Endothelial cell of umbilical vein (primary cell): ENCODE data around the gene SLC45A1. TPM values are rescaled to one million over a fixed set of nuclear protein-coding genes. Genes with fewer than 3 reads are reported as not detected.

Experiments used
- BruUV-seq: library from RNA; stranded (reverse); fragments of 400-500 nt; replicated peaks from 2 replicates; lab custom pipeline; 2021; lab: Mats Ljungman, UMichigan
- CTCF ChIA-PET: fragments of 300-600, 350-600 bp; sonication (Branson Sonifier 250); formaldehyde crosslinking; loops from one replicate; lab custom pipeline; 2021; ENCODE audit warnings: antibody characterized with exemption, inconsistent platforms; lab: Charles Lee
- POLR2A ChIA-PET: fragments of 300-600, 350-600 bp; sonication (Branson Sonifier 250); formaldehyde crosslinking; loops from one replicate; lab custom pipeline; 2021; ENCODE audit warnings: antibody characterized with exemption, inconsistent platforms; lab: Charles Lee
- DNase-seq: peaks from one replicate; pipeline ENCODE4 v3.0.0-alpha.2; 2011; ENCODE audit warnings: low read depth, low spot score
- FAIRE-seq: peaks from 2 replicates; lab custom pipeline; 2011; peaks lifted over from hg19 to GRCh38; lab: Jason Lieb, UNC
- H2AFZ ChIP-seq: 2 replicates; pipeline ENCODE4 v1.6.0; 2012; ENCODE audit warnings: low read depth, low read length, control low read depth, inconsistent platforms
- H3K27ac ChIP-seq: 2 replicates; pipeline ENCODE4 v1.5.1; 2011; ENCODE audit warnings: low read depth, mild to moderate bottlenecking, control low read depth, low read length, moderate library complexity; ENCODE audit not compliant: insufficient read depth
- H3K27me3 ChIP-seq, 2 experiments: 2 replicates each; pipeline versions ENCODE4 v1.6.0 to v1.6.1; 2011; ENCODE audit warnings: low read length in 2 of 2, mixed read lengths in 1 of 2; ENCODE audit not compliant: control insufficient read depth in 2 of 2, insufficient read depth in 2 of 2
- H3K36me3 ChIP-seq, 2 experiments: 2 replicates in 1 of 2; 3 replicates in 1 of 2; pipeline ENCODE4 v1.5.1; 2011; ENCODE audit warnings: low read length in 2 of 2, mild to moderate bottlenecking in 1 of 2, moderate library complexity in 1 of 2; ENCODE audit not compliant: control insufficient read depth in 2 of 2, insufficient read depth in 2 of 2; ENCODE audit errors: extremely low read depth in 1 of 2
- H3K4me1 ChIP-seq: 3 replicates; pipeline ENCODE4 v1.5.1; 2011; ENCODE audit warnings: mild to moderate bottlenecking, low read length; ENCODE audit not compliant: control insufficient read depth, insufficient read depth; ENCODE audit errors: extremely low read depth
- H3K4me2 ChIP-seq: 2 replicates; pipeline ENCODE4 v1.6.1; 2011; ENCODE audit warnings: low read length, control low read depth, mixed read lengths; ENCODE audit not compliant: insufficient read depth
- H3K4me3 ChIP-seq, 3 experiments: fragments of 200-600 bp in 1 of 3; sonication (generic), shearing (Covaris generic) in 1 of 3; replicated peaks in 1 of 3; 2 replicates each; pipeline ENCODE4 v1.5.1; 2011 to 2016; ENCODE audit warnings: control low read depth in 3 of 3, low read length in 3 of 3, mild to moderate bottlenecking in 2 of 3, inconsistent platforms in 1 of 3, low read depth in 1 of 3, moderate library complexity in 1 of 3; ENCODE audit not compliant: insufficient read depth in 1 of 3
- H3K79me2 ChIP-seq: 2 replicates; pipeline ENCODE4 v1.6.0; 2012; ENCODE audit warnings: low read length, inconsistent platforms; ENCODE audit not compliant: control insufficient read depth, insufficient read depth
- H3K9ac ChIP-seq: replicated peaks from 2 replicates; pipeline ENCODE3; 2011; ENCODE audit warnings: low read length, control low read depth; ENCODE audit not compliant: insufficient read depth; ENCODE audit errors: extremely low read depth
- H3K9me1 ChIP-seq: replicated peaks from 3 replicates; pipeline ENCODE4 v1.6.0; 2011; ENCODE audit warnings: mild to moderate bottlenecking, low read length; ENCODE audit not compliant: control insufficient read depth, insufficient read depth; ENCODE audit errors: extremely low read depth
- H3K9me3 ChIP-seq: replicated peaks from 2 replicates; pipeline ENCODE4 v1.5.1; 2012; ENCODE audit warnings: low read length, inconsistent platforms; ENCODE audit not compliant: control insufficient read depth, insufficient read depth
- H4K20me1 ChIP-seq: replicated peaks from 2 replicates; pipeline ENCODE3; 2011; ENCODE audit warnings: mild to moderate bottlenecking, low read length; ENCODE audit not compliant: control insufficient read depth, insufficient read depth; ENCODE audit errors: extremely low read depth
- CTCF ChIP-seq, 2 donors: IDR thresholded peaks; 1 replicate in 1 of 2; 2 replicates in 1 of 2; pipeline ENCODE4 v1.5.1; 2011; ENCODE audit warnings: low read length in 2 of 2, mild to moderate bottlenecking in 2 of 2, moderate library complexity in 2 of 2, control low read depth in 1 of 2, inconsistent platforms in 1 of 2, low read depth in 1 of 2; ENCODE audit not compliant: insufficient read depth in 1 of 2; ENCODE audit errors: extremely low read depth in 1 of 2
- EZH2 ChIP-seq: IDR thresholded peaks from 2 replicates; pipeline ENCODE4 v1.6.1; 2012; ENCODE audit warnings: borderline replicate concordance, low read depth, mild to moderate bottlenecking, moderate library complexity, low read length, inconsistent platforms; ENCODE audit not compliant: severe bottlenecking
- FOS ChIP-seq: IDR thresholded peaks from 2 replicates; pipeline ENCODE4 v1.6.1; 2011; ENCODE audit warnings: mild to moderate bottlenecking, low read length, moderate library complexity, borderline replicate concordance; ENCODE audit not compliant: insufficient read depth
- GATA2 ChIP-seq: IDR thresholded peaks from 2 replicates; pipeline ENCODE4 v1.7.0; 2011; ENCODE audit warnings: low read depth, mild to moderate bottlenecking, moderate library complexity, mixed read lengths, low read length; ENCODE audit not compliant: insufficient read length, insufficient read depth
- JUN ChIP-seq: IDR thresholded peaks from 2 replicates; pipeline ENCODE4 v1.6.1; 2011; ENCODE audit warnings: borderline replicate concordance, low read depth; ENCODE audit not compliant: insufficient read length, insufficient read depth
- MAX ChIP-seq: IDR thresholded peaks from 2 replicates; pipeline ENCODE4 v1.6.1; 2011; ENCODE audit not compliant: insufficient read depth, insufficient read length
- MYC ChIP-seq: IDR thresholded peaks from one replicate; pipeline ENCODE4 v1.6.1; 2011; ENCODE audit warnings: mild to moderate bottlenecking, low read depth, low read length
- POLR2A ChIP-seq: IDR thresholded peaks from 2 replicates; pipeline ENCODE4 v1.6.1; 2012; ENCODE audit warnings: low read depth, mild to moderate bottlenecking, control low read depth, low read length
- POLR2AphosphoS5 ChIP-seq: IDR thresholded peaks from 2 replicates; pipeline ENCODE4 v1.6.1; 2012; ENCODE audit warnings: low read depth, mild to moderate bottlenecking, control low read depth, low read length, moderate library complexity; ENCODE audit not compliant: insufficient read depth
- dilution Hi-C: fragments of 300-500 bp; cut with MboI; formaldehyde crosslinking; loops from one replicate; pipeline ENCODE4 v1.15.0; 2019; ENCODE audit warnings: low sequenced_read_pairs; ENCODE audit not compliant: extremely low pct_ligation_motif_present
- intact Hi-C: fragments of 100-400 bp; cut with micrococcal nuclease; formaldehyde crosslinking; loops from one replicate; pipeline ENCODE4 v1.10.0; 2022
- polyA plus RNA-seq, 4 experiments: library from polyadenylated mRNA; depleted of rRNA in 3 of 4; stranded (reverse) in 3 of 4; unstranded in 1 of 4; fragments of >200 nt; gene quantifications; 2 replicates each; pipeline versions ENCODE4 v1.2.1 to v1.2.3, GENCODE V29; 2011 to 2012; ENCODE audit warnings: missing spikeins in 1 of 4
- total RNA-seq: library from RNA; stranded (reverse); gene quantifications from 2 replicates; pipeline ENCODE4 v1.2.3, GENCODE V29; 2021

The SLC45A1 gene
- total and polyA plus RNA-seq, 2 donors (not counting 3 experiments of a cell fraction or from before 2014, with no cell fraction given) = 1.3 to 1.4 TPM

GRCh38 chr1:8386247-8386646 lies 68.3 kb downstream of the SLC45A1 start:
- Histone ChIP-seq H3K36me3 (peaks cover 0 to 7% of the 10 kb centered on the region in 2 experiments), H3K27me3 (no peaks in the 10 kb centered on the region), H3K4me3 (no peak overlapping the region), H3K9ac (no peak overlapping the region), H3K4me2 (no peak overlapping the region), H3K9me1 (no peaks in the 10 kb centered on the region), H3K79me2 (peaks cover 53% of the 10 kb centered on the region), H3K9me3 (no peaks in the 10 kb centered on the region), H4K20me1 (no peaks in the 10 kb centered on the region), H3K4me1 (peaks cover 17% of the 10 kb centered on the region), H3K27ac (no peak overlapping the region), H2AFZ (no peak overlapping the region)
- dilution Hi-C loops = no loop called here
- FAIRE-seq (no peak), DNase-seq (no peak)
- ChIA-PET CTCF (interaction anchor here (0.9 to 1.9 kb wide), 7 partner anchors 13 to 301 kb away, joined by 3 to 5 read pairs (median 3); no protein-coding TSS in a partner anchor), POLR2A (interaction anchor here (1.2 to 1.3 kb wide), 2 partner anchors 16 kb away, joined by 4 to 5 read pairs; no protein-coding TSS in a partner anchor)
- no TSS peak for BruUV-seq
- TF ChIP-seq MAX = no peak
- TF ChIP-seq POLR2AphosphoS5 = no peak
- TF ChIP-seq MYC = no peak
- TF ChIP-seq JUN = no peak
- TF ChIP-seq POLR2A = no peak
- TF ChIP-seq CTCF (IDR thresholded peaks at IDR 0.05; ENCODE audit: extremely low read depth in 1 of 2, insufficient read depth in 1 of 2, low read depth in 1 of 2, low read length in 2 of 2) = no peak
- TF ChIP-seq EZH2 = no peak
- no peak for TF ChIP-seq GATA2
- no peak for TF ChIP-seq FOS
- intact Hi-C loops = no loop called here
